ENCODE measurements around the gene SCNN1G.

SCNN1G gene

DNA sequence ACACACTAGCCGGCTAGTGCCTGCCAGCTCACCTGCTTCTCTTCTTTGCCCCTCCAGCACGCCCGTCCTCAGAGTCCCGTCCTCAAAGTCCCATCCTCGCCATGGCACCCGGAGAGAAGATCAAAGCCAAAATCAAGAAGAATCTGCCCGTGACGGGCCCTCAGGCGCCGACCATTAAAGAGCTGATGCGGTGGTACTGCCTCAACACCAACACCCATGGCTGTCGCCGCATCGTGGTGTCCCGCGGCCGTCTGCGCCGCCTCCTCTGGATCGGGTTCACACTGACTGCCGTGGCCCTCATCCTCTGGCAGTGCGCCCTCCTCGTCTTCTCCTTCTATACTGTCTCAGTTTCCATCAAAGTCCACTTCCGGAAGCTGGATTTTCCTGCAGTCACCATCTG is 3.6 kb downstream of the SCNN1G start:
- no peaks in the 10 kb centered on the region for H3K9me2 ChIP-seq (replicated peaks; ENCODE audit: low read depth, low read length)
- no peaks in the 10 kb centered on the region for H3K27me3 ChIP-seq (ENCODE audit: insufficient read depth, low read length, poor library complexity, severe bottlenecking)
- TF ChIP-seq EZH2phosphoT487 (IDR thresholded peaks at IDR 0.05; ENCODE audit: borderline replicate concordance) = no peak
- TF ChIP-seq, protein P1, sequence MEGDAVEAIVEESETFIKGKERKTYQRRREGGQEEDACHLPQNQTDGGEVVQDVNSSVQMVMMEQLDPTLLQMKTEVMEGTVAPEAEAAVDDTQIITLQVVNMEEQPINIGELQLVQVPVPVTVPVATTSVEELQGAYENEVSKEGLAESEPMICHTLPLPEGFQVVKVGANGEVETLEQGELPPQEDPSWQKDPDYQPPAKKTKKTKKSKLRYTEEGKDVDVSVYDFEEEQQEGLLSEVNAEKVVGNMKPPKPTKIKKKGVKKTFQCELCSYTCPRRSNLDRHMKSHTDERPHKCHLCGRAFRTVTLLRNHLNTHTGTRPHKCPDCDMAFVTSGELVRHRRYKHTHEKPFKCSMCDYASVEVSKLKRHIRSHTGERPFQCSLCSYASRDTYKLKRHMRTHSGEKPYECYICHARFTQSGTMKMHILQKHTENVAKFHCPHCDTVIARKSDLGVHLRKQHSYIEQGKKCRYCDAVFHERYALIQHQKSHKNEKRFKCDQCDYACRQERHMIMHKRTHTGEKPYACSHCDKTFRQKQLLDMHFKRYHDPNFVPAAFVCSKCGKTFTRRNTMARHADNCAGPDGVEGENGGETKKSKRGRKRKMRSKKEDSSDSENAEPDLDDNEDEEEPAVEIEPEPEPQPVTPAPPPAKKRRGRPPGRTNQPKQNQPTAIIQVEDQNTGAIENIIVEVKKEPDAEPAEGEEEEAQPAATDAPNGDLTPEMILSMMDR (conservative IDR thresholded peaks at IDR 0.05; ENCODE audit: low read length) = no peak
- no peaks in the 10 kb centered on the region for H3K36me3 ChIP-seq (ENCODE audit: insufficient read depth, low read length)
- no peaks in the 10 kb centered on the region for H3K79me2 ChIP-seq (ENCODE audit: insufficient read depth, low read length)
- no peaks in the 10 kb centered on the region for H3K9me3 ChIP-seq (ENCODE audit: insufficient read depth, low read depth, low read length)
- no peaks in the 10 kb centered on the region for H4K20me1 ChIP-seq (ENCODE audit: insufficient read depth, low read length, poor library complexity, severe bottlenecking)
- no peaks in the 10 kb centered on the region for H3F3A ChIP-seq (ENCODE audit: low read depth)
- no peak overlapping the region for H3K9ac ChIP-seq (ENCODE audit: low read depth, low read length, poor library complexity, severe bottlenecking)
- H2AFZ ChIP-seq (ENCODE audit: low read length) = no peak overlapping the region
- H3K4me3 ChIP-seq (ENCODE audit: low read length, poor library complexity, severe bottlenecking) = no peak overlapping the region
- no peaks in the 10 kb centered on the region for H3K4me1 ChIP-seq (ENCODE audit: insufficient read depth, low read length, poor library complexity, severe bottlenecking)
- no peak overlapping the region for H3K4me2 ChIP-seq (ENCODE audit: low read depth, low read length, poor library complexity, severe bottlenecking)

DNA sequence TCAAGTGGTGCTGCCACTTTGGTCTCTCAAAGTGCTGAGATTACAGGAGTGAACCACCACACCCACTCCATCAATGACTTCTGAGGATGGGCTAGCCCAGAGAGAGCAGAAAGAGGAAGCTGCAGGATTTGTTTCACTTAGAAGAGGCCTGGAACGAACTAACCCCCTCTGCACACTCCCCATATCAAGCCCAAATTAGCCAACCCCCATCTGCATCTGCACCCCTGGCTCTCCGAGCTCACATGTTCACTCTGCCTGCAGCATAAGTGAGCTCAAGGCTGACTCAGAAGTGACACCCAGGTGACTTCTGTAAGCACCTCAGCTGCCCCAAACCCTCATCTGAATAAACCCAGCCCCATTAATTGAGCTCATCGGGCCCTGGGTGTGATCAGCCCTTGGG is 4.8 kb downstream of the SCNN1G start:
- H3K4me2 ChIP-seq (ENCODE audit: low read depth, low read length, poor library complexity, severe bottlenecking) = no peak overlapping the region
- no peaks in the 10 kb centered on the region for H3K79me2 ChIP-seq (ENCODE audit: insufficient read depth, low read length)
- no peaks in the 10 kb centered on the region for H3K27me3 ChIP-seq (ENCODE audit: insufficient read depth, low read length, poor library complexity, severe bottlenecking)
- H4K20me1 ChIP-seq (ENCODE audit: insufficient read depth, low read length, poor library complexity, severe bottlenecking) = no peaks in the 10 kb centered on the region
- no peaks in the 10 kb centered on the region for H3K4me1 ChIP-seq (ENCODE audit: insufficient read depth, low read length, poor library complexity, severe bottlenecking)
- TF ChIP-seq, protein P1 (conservative IDR thresholded peaks at IDR 0.05; ENCODE audit: low read length) = no peak
- no peak for TF ChIP-seq EZH2phosphoT487 (IDR thresholded peaks at IDR 0.05; ENCODE audit: borderline replicate concordance)
- H3K9me3 ChIP-seq (ENCODE audit: insufficient read depth, low read depth, low read length) = no peaks in the 10 kb centered on the region
- no peak overlapping the region for H3K4me3 ChIP-seq (ENCODE audit: low read length, poor library complexity, severe bottlenecking)
- H2AFZ ChIP-seq (ENCODE audit: low read length) = no peak overlapping the region
- H3K9ac ChIP-seq (ENCODE audit: low read depth, low read length, poor library complexity, severe bottlenecking) = no peak overlapping the region
- H3K36me3 ChIP-seq (ENCODE audit: insufficient read depth, low read length) = no peaks in the 10 kb centered on the region
- no peaks in the 10 kb centered on the region for H3F3A ChIP-seq (ENCODE audit: low read depth)
- H3K9me2 ChIP-seq (replicated peaks; ENCODE audit: low read depth, low read length) = no peaks in the 10 kb centered on the region

DNA sequence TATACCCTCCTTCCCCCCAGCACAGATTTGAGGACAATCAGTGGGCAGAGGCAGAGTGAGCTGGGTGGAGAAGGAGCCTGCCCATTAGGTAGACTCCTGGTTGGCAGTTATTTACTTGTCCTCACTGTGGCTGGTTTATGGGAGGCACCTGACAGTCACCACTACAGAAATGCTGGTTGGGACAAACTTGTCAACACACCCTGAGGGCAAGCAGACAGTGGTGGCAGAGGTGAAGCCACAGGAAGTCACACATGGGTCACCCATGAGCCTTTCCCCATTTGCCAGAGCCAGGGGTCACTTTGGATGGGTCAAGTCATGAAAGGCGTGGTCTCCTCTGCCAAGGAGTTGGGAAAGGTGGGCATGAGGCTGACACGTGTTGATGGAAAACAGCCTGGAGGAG is 6.4 kb downstream of the SCNN1G start:
- Histone ChIP-seq H3K79me2 (ENCODE audit: insufficient read depth, low read length) (no peaks in the 10 kb centered on the region), H3K9ac (ENCODE audit: low read depth, low read length, poor library complexity, severe bottlenecking) (no peak overlapping the region), H3K4me3 (ENCODE audit: low read length, poor library complexity, severe bottlenecking) (no peak overlapping the region), H3K9me2 (replicated peaks; ENCODE audit: low read depth, low read length) (no peaks in the 10 kb centered on the region), H3K4me1 (ENCODE audit: insufficient read depth, low read length, poor library complexity, severe bottlenecking) (no peaks in the 10 kb centered on the region), H3K36me3 (ENCODE audit: insufficient read depth, low read length) (no peaks in the 10 kb centered on the region), H4K20me1 (ENCODE audit: insufficient read depth, low read length, poor library complexity, severe bottlenecking) (no peaks in the 10 kb centered on the region), H2AFZ (ENCODE audit: low read length) (no peak overlapping the region), H3K4me2 (ENCODE audit: low read depth, low read length, poor library complexity, severe bottlenecking) (no peak overlapping the region), H3F3A (ENCODE audit: low read depth) (no peaks in the 10 kb centered on the region), H3K9me3 (ENCODE audit: insufficient read depth, low read depth, low read length) (no peaks in the 10 kb centered on the region), H3K27me3 (ENCODE audit: insufficient read depth, low read length, poor library complexity, severe bottlenecking) (no peaks in the 10 kb centered on the region)
- TF ChIP-seq, protein P1 (conservative IDR thresholded peaks at IDR 0.05; ENCODE audit: low read length) = no peak

Measured in Loucy (cell line).